ENCODE results near the gene SCD. TPM values are rescaled to one million over a fixed set of nuclear protein-coding genes. Genes with fewer than 3 reads are reported as not detected.

Gene SCD
- total and polyA plus RNA-seq, 2 of the 13 experiments (the other 11 are each of a cell fraction or from before 2014, with no cell fraction given) = 492 to 512 TPM

DNA sequence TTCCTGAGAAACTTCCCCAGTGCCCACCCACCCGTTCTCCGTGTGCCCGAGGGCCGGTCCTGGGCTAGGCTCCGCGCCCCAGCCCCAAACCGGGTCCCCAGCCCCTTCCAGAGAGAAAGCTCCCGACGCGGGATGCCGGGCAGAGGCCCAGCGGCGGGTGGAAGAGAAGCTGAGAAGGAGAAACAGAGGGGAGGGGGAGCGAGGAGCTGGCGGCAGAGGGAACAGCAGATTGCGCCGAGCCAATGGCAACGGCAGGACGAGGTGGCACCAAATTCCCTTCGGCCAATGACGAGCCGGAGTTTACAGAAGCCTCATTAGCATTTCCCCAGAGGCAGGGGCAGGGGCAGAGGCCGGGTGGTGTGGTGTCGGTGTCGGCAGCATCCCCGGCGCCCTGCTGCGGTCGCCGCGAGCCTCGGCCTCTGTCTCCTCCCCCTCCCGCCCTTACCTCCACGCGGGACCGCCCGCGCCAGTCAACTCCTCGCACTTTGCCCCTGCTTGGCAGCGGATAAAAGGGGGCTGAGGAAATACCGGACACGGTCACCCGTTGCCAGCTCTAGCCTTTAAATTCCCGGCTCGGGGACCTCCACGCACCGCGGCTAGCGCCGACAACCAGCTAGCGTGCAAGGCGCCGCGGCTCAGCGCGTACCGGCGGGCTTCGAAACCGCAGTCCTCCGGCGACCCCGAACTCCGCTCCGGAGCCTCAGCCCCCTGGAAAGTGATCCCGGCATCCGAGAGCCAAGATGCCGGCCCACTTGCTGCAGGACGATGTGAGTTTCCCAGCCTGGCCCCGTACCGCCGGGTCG is at the start of gene SCD (continued):
- TF ChIP-seq ZNF34 (CRISPR knock-in tag; IDR thresholded peaks at IDR 0.05; ENCODE audit: borderline replicate concordance) (no peak), IRF1 (CRISPR knock-in tag; IDR thresholded peaks at IDR 0.05; ENCODE audit: low read depth) (no peak), ZNF251 (CRISPR knock-in tag; IDR thresholded peaks at IDR 0.05) (no peak), ZNF782 (CRISPR knock-in tag; IDR thresholded peaks at IDR 0.05; ENCODE audit: borderline replicate concordance) (0 out of 2 replicates have a peak, but pooled peaks have one; percentile 55), ATF4 (CRISPR knock-in tag; IDR thresholded peaks at IDR 0.05) (0 out of 4 replicates have a peak, but pooled peaks of 1 of the 2 experiments have one; percentile 30), NR0B2 (CRISPR knock-in tag; IDR thresholded peaks at IDR 0.05) (peak; percentile 66; the same call in 1 of the 2 replicates), ZNF512 (CRISPR knock-in tag; IDR thresholded peaks at IDR 0.05) (no peak), ZNF557 (CRISPR knock-in tag; IDR thresholded peaks at IDR 0.05) (no peak), HBP1 (CRISPR knock-in tag; IDR thresholded peaks at IDR 0.05; ENCODE audit: low read depth) (peak; percentile 37; the same call in 1 of the 2 replicates), ZNF510 (CRISPR knock-in tag; IDR thresholded peaks at IDR 0.05; ENCODE audit: low read depth) (no peak), SMYD3 (CRISPR knock-in tag; IDR thresholded peaks at IDR 0.05) (no peak), CERS6 (CRISPR knock-in tag; IDR thresholded peaks at IDR 0.05) (no peak), SRSF9 (IDR thresholded peaks at IDR 0.05; ENCODE audit: borderline replicate concordance, insufficient read depth, low read depth, low read length, poor library complexity, severe bottlenecking) (no peak), RBM22 (optimal IDR thresholded peaks at IDR 0.05; ENCODE audit: low read length) (peak; percentile 26)
- TF ChIP-seq, protein P1, sequence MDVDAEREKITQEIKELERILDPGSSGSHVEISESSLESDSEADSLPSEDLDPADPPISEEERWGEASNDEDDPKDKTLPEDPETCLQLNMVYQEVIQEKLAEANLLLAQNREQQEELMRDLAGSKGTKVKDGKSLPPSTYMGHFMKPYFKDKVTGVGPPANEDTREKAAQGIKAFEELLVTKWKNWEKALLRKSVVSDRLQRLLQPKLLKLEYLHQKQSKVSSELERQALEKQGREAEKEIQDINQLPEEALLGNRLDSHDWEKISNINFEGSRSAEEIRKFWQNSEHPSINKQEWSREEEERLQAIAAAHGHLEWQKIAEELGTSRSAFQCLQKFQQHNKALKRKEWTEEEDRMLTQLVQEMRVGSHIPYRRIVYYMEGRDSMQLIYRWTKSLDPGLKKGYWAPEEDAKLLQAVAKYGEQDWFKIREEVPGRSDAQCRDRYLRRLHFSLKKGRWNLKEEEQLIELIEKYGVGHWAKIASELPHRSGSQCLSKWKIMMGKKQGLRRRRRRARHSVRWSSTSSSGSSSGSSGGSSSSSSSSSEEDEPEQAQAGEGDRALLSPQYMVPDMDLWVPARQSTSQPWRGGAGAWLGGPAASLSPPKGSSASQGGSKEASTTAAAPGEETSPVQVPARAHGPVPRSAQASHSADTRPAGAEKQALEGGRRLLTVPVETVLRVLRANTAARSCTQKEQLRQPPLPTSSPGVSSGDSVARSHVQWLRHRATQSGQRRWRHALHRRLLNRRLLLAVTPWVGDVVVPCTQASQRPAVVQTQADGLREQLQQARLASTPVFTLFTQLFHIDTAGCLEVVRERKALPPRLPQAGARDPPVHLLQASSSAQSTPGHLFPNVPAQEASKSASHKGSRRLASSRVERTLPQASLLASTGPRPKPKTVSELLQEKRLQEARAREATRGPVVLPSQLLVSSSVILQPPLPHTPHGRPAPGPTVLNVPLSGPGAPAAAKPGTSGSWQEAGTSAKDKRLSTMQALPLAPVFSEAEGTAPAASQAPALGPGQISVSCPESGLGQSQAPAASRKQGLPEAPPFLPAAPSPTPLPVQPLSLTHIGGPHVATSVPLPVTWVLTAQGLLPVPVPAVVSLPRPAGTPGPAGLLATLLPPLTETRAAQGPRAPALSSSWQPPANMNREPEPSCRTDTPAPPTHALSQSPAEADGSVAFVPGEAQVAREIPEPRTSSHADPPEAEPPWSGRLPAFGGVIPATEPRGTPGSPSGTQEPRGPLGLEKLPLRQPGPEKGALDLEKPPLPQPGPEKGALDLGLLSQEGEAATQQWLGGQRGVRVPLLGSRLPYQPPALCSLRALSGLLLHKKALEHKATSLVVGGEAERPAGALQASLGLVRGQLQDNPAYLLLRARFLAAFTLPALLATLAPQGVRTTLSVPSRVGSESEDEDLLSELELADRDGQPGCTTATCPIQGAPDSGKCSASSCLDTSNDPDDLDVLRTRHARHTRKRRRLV (CRISPR knock-in tag; IDR thresholded peaks at IDR 0.05) = peak; percentile 94
